ENCODE data around the gene RTN4RL2. TPM values are rescaled to one million over a fixed set of nuclear protein-coding genes. Genes with fewer than 3 reads are reported as not detected.

The RTN4RL2 gene
- total RNA-seq, 1 donor: 0.27 TPM

DNA sequence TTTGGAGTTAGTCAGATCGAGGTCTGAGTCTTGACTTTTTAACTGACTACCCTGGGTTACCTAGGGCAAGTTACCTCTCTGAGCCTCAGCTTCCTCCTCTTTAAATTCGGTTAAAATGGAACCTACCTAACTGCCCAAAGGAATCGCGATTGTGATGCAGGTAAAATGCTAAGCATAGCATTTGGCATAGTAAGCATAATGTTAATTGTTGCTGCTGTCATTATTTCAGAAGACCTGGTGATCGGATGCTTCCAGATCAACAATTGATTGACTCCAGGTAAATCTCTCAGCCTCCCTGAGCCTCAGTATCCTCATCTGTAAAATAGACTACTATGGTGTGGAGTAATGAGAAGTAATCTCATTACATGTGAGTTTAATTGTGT lies 55.7 kb downstream of the RTN4RL2 start:
- no peak for DNase-seq (ENCODE audit: low read depth in 2 of 3, low spot score in 2 of 3)

DNA sequence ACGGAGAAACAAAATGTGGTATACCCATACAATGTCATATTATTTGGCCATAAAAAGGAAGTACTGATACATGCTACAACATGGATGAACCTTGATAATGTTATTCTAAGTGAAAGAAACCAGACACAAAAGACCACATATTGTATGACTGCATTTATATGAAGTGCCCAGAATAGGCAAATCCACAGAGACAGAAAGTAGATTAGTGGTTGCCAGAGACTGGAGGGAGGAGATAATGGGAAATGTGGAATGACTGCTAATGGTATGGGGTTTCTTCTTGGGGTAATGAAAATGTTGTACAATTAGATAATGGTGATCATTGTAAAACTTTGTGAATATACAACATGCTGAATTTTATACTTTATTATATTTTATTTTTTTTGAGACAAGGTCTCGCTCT lies 60.8 kb downstream of the RTN4RL2 start:
- no peak for DNase-seq (ENCODE audit: low read depth in 2 of 3, low spot score in 2 of 3)

GRCh38 chr11:57523419-57523818 lies 63.1 kb downstream of the RTN4RL2 start:
- no peak for DNase-seq (ENCODE audit: low read depth in 2 of 3, low spot score in 2 of 3)

Small RNAs within 50 kb of the gene (small RNA-seq; reads per million reads assigned to genes)
- not detected for gene RNA5SP341

Other genes starting within 250 kb of the RTN4RL2 start
- under 0.01 TPM for gene APLNR, start 223.3 kb upstream of the RTN4RL2 start, total RNA-seq
- 7.0 TPM for gene TNKS1BP1, start 135.6 kb upstream of the RTN4RL2 start, total RNA-seq
- 89.9 TPM for gene SSRP1, start 124.6 kb upstream of the RTN4RL2 start, total RNA-seq
- gene P2RX3, start 122.2 kb upstream of the RTN4RL2 start, total RNA-seq: not detected
- gene PRG3, start 79.4 kb upstream of the RTN4RL2 start, total RNA-seq: not detected
- 5.4 TPM for gene PRG2, start 69.9 kb upstream of the RTN4RL2 start, total RNA-seq
- 93.7 TPM for gene SLC43A3, start 33.4 kb upstream of the RTN4RL2 start, total RNA-seq
- gene SLC43A1, start 55.2 kb downstream of the RTN4RL2 start, total RNA-seq: 81.6 TPM
- gene TIMM10, start 70.2 kb downstream of the RTN4RL2 start, total RNA-seq: 29.4 TPM
- gene SMTNL1, start 77.1 kb downstream of the RTN4RL2 start, total RNA-seq: not detected
- gene UBE2L6, start 107.1 kb downstream of the RTN4RL2 start, total RNA-seq: 215 TPM
- 49.8 TPM for gene SERPING1, start 137.2 kb downstream of the RTN4RL2 start, total RNA-seq
- gene YPEL4, start 189.4 kb downstream of the RTN4RL2 start, total RNA-seq: 3.5 TPM
- gene CLP1, start 197.2 kb downstream of the RTN4RL2 start, total RNA-seq: 10.0 TPM
- 20.2 TPM for gene ZDHHC5, start 207.6 kb downstream of the RTN4RL2 start, total RNA-seq